IMR-90 (cell line): ENCODE measurements around the gene LEUTX. TPM values are rescaled to one million over a fixed set of nuclear protein-coding genes. Genes with fewer than 3 reads are reported as not detected.

Experiments used
- ATAC-seq: fragments of 200-7000 bp; cut with Tn5 transposase; 2 replicates; pipeline ENCODE4 v1.9.1; 2020; ENCODE audit warnings: low read depth, mild to moderate bottlenecking, moderate library complexity
- BruUV-seq: library from RNA; stranded (reverse); fragments of 400-500 nt; replicated peaks from 2 replicates; lab custom pipeline; 2021; lab: Mats Ljungman, UMichigan
- CTCF ChIA-PET: fragments of 300-600 bp; formaldehyde crosslinking; extraction: SDS; loops from one replicate; lab custom pipeline; 2021; ENCODE audit warnings: antibody characterized with exemption; lab: Yijun Ruan, JAX
- POLR2A ChIA-PET: fragments of 300-600 bp; sonication (Branson Sonifier 250); formaldehyde crosslinking; loops from one replicate; lab custom pipeline; 2022; ENCODE audit warnings: antibody characterized with exemption; ENCODE audit not compliant: unreplicated experiment; lab: Charles Lee
- DNase-seq: peaks from one replicate; pipeline ENCODE4 v3.0.0; 2013
- H2AFZ ChIP-seq: replicated peaks from 2 replicates; pipeline ENCODE3; 2013; ENCODE audit warnings: low read length, mild to moderate bottlenecking; ENCODE audit not compliant: poor library complexity
- H2AK5ac ChIP-seq: 2 replicates; pipeline ENCODE4 v1.6.1; 2013; ENCODE audit warnings: low read depth, low read length, inconsistent platforms
- H2AK9ac ChIP-seq: replicated peaks from 2 replicates; pipeline ENCODE3; 2013; ENCODE audit warnings: mild to moderate bottlenecking, low read depth, low read length, moderate library complexity; ENCODE audit not compliant: poor library complexity
- H2BK120ac ChIP-seq: 2 replicates; pipeline ENCODE4 v1.6.1; 2013; ENCODE audit warnings: low read depth, low read length, inconsistent platforms
- H2BK15ac ChIP-seq: 3 replicates; pipeline ENCODE4 v1.6.1; 2013; ENCODE audit warnings: low read depth, low read length, inconsistent platforms
- H2BK20ac ChIP-seq: 2 replicates; pipeline ENCODE4 v1.6.1; 2013; ENCODE audit warnings: low read depth, mild to moderate bottlenecking, inconsistent platforms, low read length, moderate library complexity
- H2BK5ac ChIP-seq: 2 replicates; pipeline ENCODE4 v1.6.1; 2013; ENCODE audit warnings: mild to moderate bottlenecking, low read depth, low read length, inconsistent platforms; ENCODE audit not compliant: poor library complexity, severe bottlenecking
- H3K14ac ChIP-seq: replicated peaks from 2 replicates; pipeline ENCODE4 v1.6.1; 2013; ENCODE audit warnings: low read depth, low read length, inconsistent platforms
- H3K18ac ChIP-seq: 2 replicates; pipeline ENCODE4 v1.6.1; 2013; ENCODE audit warnings: low read depth, low read length, control low read depth
- H3K23ac ChIP-seq: 2 replicates; pipeline ENCODE4 v1.6.1; 2013; ENCODE audit warnings: low read depth, low read length, inconsistent platforms
- H3K27ac ChIP-seq: 2 replicates; pipeline ENCODE4 v1.5.1; 2013; ENCODE audit warnings: mild to moderate bottlenecking, control low read depth, low read length; ENCODE audit not compliant: insufficient read depth
- H3K27me3 ChIP-seq: 2 replicates; pipeline ENCODE4 v1.6.1; 2013; ENCODE audit warnings: low read length; ENCODE audit not compliant: control insufficient read depth, insufficient read depth
- H3K36me3 ChIP-seq: 2 replicates; pipeline ENCODE4 v1.6.1; 2013; ENCODE audit warnings: low read length, mixed read lengths; ENCODE audit not compliant: control insufficient read depth, insufficient read depth
- H3K4ac ChIP-seq: 2 replicates; pipeline ENCODE4 v1.6.1; 2013; ENCODE audit warnings: low read depth, low read length, inconsistent platforms
- H3K4me1 ChIP-seq: 2 replicates; pipeline ENCODE4 v1.6.1; 2013; ENCODE audit warnings: low read length, mixed read lengths; ENCODE audit not compliant: control insufficient read depth, insufficient read depth
- H3K4me2 ChIP-seq: 2 replicates; pipeline ENCODE4 v1.6.1; 2013; ENCODE audit warnings: low read depth, mild to moderate bottlenecking, control low read depth, low read length, moderate library complexity
- H3K4me3 ChIP-seq: 2 replicates; pipeline ENCODE4 v1.5.1; 2013; ENCODE audit warnings: low read depth, mild to moderate bottlenecking, control low read depth, low read length, moderate library complexity; ENCODE audit not compliant: insufficient read depth
- H3K56ac ChIP-seq: 2 replicates; pipeline ENCODE4 v1.6.1; 2013; ENCODE audit warnings: low read length, inconsistent platforms; ENCODE audit not compliant: insufficient read depth; ENCODE audit errors: extremely low read depth
- H3K79me1 ChIP-seq, 2 experiments: 2 replicates each; pipeline ENCODE4 v1.6.1; 2013; ENCODE audit warnings: low read length in 2 of 2, inconsistent platforms in 1 of 2, low read depth in 1 of 2
- H3K9ac ChIP-seq: 2 replicates; pipeline ENCODE4 v1.6.1; 2013; ENCODE audit warnings: low read depth, low read length, control low read depth
- H3K9me1 ChIP-seq: 2 replicates; pipeline ENCODE4 v1.6.1; 2013; ENCODE audit warnings: low read length, inconsistent platforms; ENCODE audit not compliant: insufficient read depth
- H3K9me3 ChIP-seq: 2 replicates; pipeline ENCODE4 v1.6.1; 2013; ENCODE audit warnings: low read length; ENCODE audit not compliant: control insufficient read depth, insufficient read depth
- H4K20me1 ChIP-seq: 2 replicates; pipeline ENCODE4 v1.6.1; 2013; ENCODE audit warnings: low read length, inconsistent platforms; ENCODE audit not compliant: insufficient read depth
- H4K5ac ChIP-seq: 2 replicates; pipeline ENCODE4 v1.6.1; 2013; ENCODE audit warnings: mild to moderate bottlenecking, low read depth, low read length, control low read depth
- H4K8ac ChIP-seq, 2 experiments: 2 replicates each; pipeline ENCODE4 v1.6.1; 2013; ENCODE audit warnings: low read depth in 2 of 2, low read length in 2 of 2, control low read depth in 1 of 2, inconsistent platforms in 1 of 2
- H4K91ac ChIP-seq: 2 replicates; pipeline ENCODE4 v1.6.1; 2013; ENCODE audit warnings: low read depth, low read length, inconsistent platforms; ENCODE audit not compliant: insufficient read depth
- MAZ ChIP-seq: IDR thresholded peaks from 2 replicates; pipeline ENCODE4 v1.6.1; 2012; ENCODE audit warnings: low read depth, mild to moderate bottlenecking, low read length, improper control_type of control experiment, moderate library complexity, borderline replicate concordance
- MXI1 ChIP-seq: IDR thresholded peaks from 2 replicates; pipeline ENCODE4 v1.6.1; 2012; ENCODE audit warnings: low read depth, mild to moderate bottlenecking, low read length, moderate library complexity, borderline replicate concordance
- NFE2L2 ChIP-seq: fragments of 150-350 bp; IDR thresholded peaks from 2 replicates; pipeline ENCODE4 v1.6.1; 2016; ENCODE audit warnings: low read depth, mild to moderate bottlenecking, low read length
- RAD21 ChIP-seq: IDR thresholded peaks from 2 replicates; pipeline ENCODE4 v1.6.1; 2012; ENCODE audit warnings: low read length, improper control_type of control experiment
- RCOR1 ChIP-seq: IDR thresholded peaks from 2 replicates; pipeline ENCODE4 v1.6.1; 2012; ENCODE audit warnings: mild to moderate bottlenecking, low read length, improper control_type of control experiment; ENCODE audit not compliant: insufficient replicate concordance
- RFX5 ChIP-seq: IDR thresholded peaks from 2 replicates; pipeline ENCODE4 v1.8.0; 2012; ENCODE audit warnings: low read depth, mild to moderate bottlenecking, low read length, moderate library complexity
- WGBS, 2 experiments: methylation state at CpG; one replicate each; pipeline versions ENCODE4 v1.1.5 to v1.1.7; 2013; ENCODE audit warnings: missing lambda C conversion rate in 2 of 2; ENCODE audit not compliant: insufficient read length in 1 of 2; ENCODE audit errors: extremely low coverage in 2 of 2; 5-methylcytosine and 5-hydroxymethylcytosine counted together
- dilution Hi-C: fragments of 300-500 bp; cut with HindIII; formaldehyde crosslinking; loops from one replicate; pipeline ENCODE4 v1.14.3; 2018; ENCODE audit warnings: low sequenced_read_pairs; ENCODE audit not compliant: unreplicated experiment
- in situ Hi-C: fragments of 300-500 bp; cut with MboI; formaldehyde crosslinking; loops from 3 replicates; pipeline ENCODE4 v1.14.3; 2019; ENCODE audit warnings: low sequenced_read_pairs, inconsistent platforms, mixed read lengths
- intact Hi-C: fragments of 100-400 bp; cut with micrococcal nuclease; formaldehyde crosslinking; loops from 2 replicates; pipeline ENCODE4 v1.10.0; 2022
- polyA plus RNA-seq, 3 experiments: library from polyadenylated mRNA; depleted of rRNA; stranded (reverse); fragments of >200 nt; gene quantifications; 2 replicates each; pipeline ENCODE4 v1.2.3, GENCODE V29; 2012; ENCODE audit warnings: low replicate concordance in 1 of 3
- total RNA-seq: library from RNA; depleted of rRNA; stranded (reverse); fragments of >200 nt; gene quantifications from 2 replicates; pipeline ENCODE4 v1.2.3, GENCODE V29; 2012

LEUTX gene
- total and polyA plus RNA-seq, 2 of the 4 experiments (the other 2 are of a cell fraction): not detected

GRCh38 chr19:39768334-39768733 lies 10.3 kb upstream of the LEUTX start:
- H4K5ac ChIP-seq: no peak overlapping the region
- H2BK20ac ChIP-seq: no peak overlapping the region
- H3K18ac ChIP-seq: no peak overlapping the region
- dilution Hi-C loops: no loop called here
- peaks cover 3% of the 10 kb centered on the region; the same call in 1 of the 2 replicates for H3K9me3 ChIP-seq
- no peaks in the 10 kb centered on the region for H4K20me1 ChIP-seq
- no peaks in the 10 kb centered on the region for H3K36me3 ChIP-seq
- no peak overlapping the region for H2AK5ac ChIP-seq
- intact Hi-C loops: loop anchor here (5.0 kb wide), 1 partner anchor 216 kb away; no protein-coding TSS in a partner anchor
- H2BK120ac ChIP-seq: no peak overlapping the region
- no peak overlapping the region for H3K4ac ChIP-seq
- H3K9ac ChIP-seq: no peak overlapping the region
- DNase-seq (no peak), ATAC-seq (no peak)
- no peak overlapping the region for H2BK15ac ChIP-seq
- ChIA-PET POLR2A (no interaction called here), CTCF (no interaction called here)
- H4K8ac ChIP-seq: no peak overlapping the region
- H3K4me1 ChIP-seq: no peaks in the 10 kb centered on the region
- whole genome bisulfite sequencing, 2 experiments: 67% methylated on average over 7 of the region's 8 CpGs; no CpG with 5 or more reads in 1 of the 2 experiments
- H2AK9ac ChIP-seq: no peak overlapping the region
- H4K91ac ChIP-seq: no peak overlapping the region
- H3K4me3 ChIP-seq: no peak overlapping the region
- no peak overlapping the region for H3K4me2 ChIP-seq
- H3K27me3 ChIP-seq: no peaks in the 10 kb centered on the region; the same call in 1 of the 2 replicates
- no peak overlapping the region for H2AFZ ChIP-seq
- TF ChIP-seq MXI1: no peak
- no peak for TF ChIP-seq MAZ
- TF ChIP-seq RFX5: no peak
- TF ChIP-seq RCOR1: no peak
- TF ChIP-seq NFE2L2: no peak
- TF ChIP-seq RAD21: no peak
- H3K23ac ChIP-seq: no peak overlapping the region
- no TSS peak for BruUV-seq
- H3K9me1 ChIP-seq: no peaks in the 10 kb centered on the region
- H3K79me1 ChIP-seq: no peaks in the 10 kb centered on the region
- in situ Hi-C loops: no loop called here
- no peak overlapping the region for H3K27ac ChIP-seq
- no peak overlapping the region for H3K14ac ChIP-seq
- H2BK5ac ChIP-seq: no peak overlapping the region
- H3K56ac ChIP-seq: no peak overlapping the region
